ENCODE data around the gene TMPRSS3. TPM values are rescaled to one million over a fixed set of nuclear protein-coding genes. Genes with fewer than 3 reads are reported as not detected.

The TMPRSS3 gene
- total and polyA plus RNA-seq, 2 of the 13 experiments (the other 11 are each of a cell fraction or from before 2014, with no cell fraction given), result 2.8 to 16.9 TPM

DNA sequence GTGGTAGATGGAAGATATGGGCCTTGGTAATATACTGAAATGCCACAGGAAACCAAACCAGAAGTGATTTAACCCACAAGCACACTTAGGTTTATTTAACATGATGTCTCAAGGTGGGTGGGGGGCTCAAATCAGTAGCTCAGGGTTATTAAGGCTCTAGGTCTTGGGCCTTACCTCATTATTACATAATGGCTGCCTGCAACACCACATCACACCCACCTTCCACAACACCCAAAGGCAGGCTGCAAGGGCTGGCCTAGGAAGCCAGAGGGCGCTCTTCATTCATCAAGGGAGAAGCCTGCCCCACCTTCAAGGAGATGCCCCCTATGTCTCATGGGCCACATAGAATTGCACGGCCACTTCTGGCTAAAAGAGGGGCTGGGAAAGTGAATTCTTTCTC, 35.5 kb downstream of the TMPRSS3 start (continued):
- TF ChIP-seq, protein P1, sequence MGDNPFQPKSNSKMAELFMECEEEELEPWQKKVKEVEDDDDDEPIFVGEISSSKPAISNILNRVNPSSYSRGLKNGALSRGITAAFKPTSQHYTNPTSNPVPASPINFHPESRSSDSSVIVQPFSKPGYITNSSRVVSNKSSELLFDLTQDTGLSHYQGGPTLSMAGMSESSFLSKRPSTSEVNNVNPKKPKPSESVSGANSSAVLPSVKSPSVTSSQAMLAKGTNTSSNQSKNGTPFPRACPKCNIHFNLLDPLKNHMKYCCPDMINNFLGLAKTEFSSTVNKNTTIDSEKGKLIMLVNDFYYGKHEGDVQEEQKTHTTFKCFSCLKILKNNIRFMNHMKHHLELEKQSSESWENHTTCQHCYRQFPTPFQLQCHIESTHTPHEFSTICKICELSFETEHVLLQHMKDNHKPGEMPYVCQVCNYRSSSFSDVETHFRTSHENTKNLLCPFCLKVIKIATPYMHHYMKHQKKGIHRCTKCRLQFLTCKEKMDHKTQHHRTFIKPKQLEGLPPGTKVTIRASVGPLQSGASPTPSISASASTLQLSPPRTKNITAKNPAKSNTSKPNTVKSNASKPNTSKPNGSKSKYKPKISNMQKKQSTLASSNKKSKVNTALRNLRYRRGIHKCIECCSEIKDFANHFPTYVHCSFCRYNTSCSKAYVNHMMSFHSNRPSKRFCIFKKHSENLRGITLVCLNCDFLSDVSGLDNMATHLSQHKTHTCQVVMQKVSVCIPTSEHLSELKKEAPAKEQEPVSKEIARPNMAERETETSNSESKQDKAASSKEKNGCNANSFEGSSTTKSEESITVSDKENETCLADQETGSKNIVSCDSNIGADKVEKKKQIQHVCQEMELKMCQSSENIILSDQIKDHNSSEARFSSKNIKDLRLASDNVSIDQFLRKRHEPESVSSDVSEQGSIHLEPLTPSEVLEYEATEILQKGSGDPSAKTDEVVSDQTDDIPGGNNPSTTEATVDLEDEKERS (CRISPR knock-in tag; IDR thresholded peaks at IDR 0.05), result peak; percentile 75; the same call in 1 of the 2 replicates
- TF ChIP-seq, protein P2, sequence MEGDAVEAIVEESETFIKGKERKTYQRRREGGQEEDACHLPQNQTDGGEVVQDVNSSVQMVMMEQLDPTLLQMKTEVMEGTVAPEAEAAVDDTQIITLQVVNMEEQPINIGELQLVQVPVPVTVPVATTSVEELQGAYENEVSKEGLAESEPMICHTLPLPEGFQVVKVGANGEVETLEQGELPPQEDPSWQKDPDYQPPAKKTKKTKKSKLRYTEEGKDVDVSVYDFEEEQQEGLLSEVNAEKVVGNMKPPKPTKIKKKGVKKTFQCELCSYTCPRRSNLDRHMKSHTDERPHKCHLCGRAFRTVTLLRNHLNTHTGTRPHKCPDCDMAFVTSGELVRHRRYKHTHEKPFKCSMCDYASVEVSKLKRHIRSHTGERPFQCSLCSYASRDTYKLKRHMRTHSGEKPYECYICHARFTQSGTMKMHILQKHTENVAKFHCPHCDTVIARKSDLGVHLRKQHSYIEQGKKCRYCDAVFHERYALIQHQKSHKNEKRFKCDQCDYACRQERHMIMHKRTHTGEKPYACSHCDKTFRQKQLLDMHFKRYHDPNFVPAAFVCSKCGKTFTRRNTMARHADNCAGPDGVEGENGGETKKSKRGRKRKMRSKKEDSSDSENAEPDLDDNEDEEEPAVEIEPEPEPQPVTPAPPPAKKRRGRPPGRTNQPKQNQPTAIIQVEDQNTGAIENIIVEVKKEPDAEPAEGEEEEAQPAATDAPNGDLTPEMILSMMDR (CRISPR knock-in tag; IDR thresholded peaks at IDR 0.05), result peak; percentile 71
- TF ChIP-seq ZEB1 (IDR thresholded peaks at IDR 0.05; ENCODE audit: insufficient replicate concordance, low read depth), result no peak
- TF ChIP-seq, protein P3, sequence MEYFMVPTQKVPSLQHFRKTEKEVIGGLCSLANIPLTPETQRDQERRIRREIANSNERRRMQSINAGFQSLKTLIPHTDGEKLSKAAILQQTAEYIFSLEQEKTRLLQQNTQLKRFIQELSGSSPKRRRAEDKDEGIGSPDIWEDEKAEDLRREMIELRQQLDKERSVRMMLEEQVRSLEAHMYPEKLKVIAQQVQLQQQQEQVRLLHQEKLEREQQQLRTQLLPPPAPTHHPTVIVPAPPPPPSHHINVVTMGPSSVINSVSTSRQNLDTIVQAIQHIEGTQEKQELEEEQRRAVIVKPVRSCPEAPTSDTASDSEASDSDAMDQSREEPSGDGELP (IDR thresholded peaks at IDR 0.05; ENCODE audit: borderline replicate concordance, low read depth), result no peak
- no peak for TF ChIP-seq JUNB (CRISPR knock-in tag; IDR thresholded peaks at IDR 0.05; ENCODE audit: borderline replicate concordance)

- in situ Hi-C loops (cut with HindIII; ENCODE audit: extremely low pct_ligation_motif_present, low pct_unique_long_range_greater_than_20kb) (no loop called here), intact Hi-C loops (cut with micrococcal nuclease; ENCODE audit: unreplicated experiment) (no loop called here)
- H2AFZ ChIP-seq (ENCODE audit: low read length), result no peak overlapping the region
- H3K9ac ChIP-seq (ENCODE audit: insufficient read depth, low read depth, low read length), result no peak overlapping the region
- H3K36me3 ChIP-seq (replicated peaks in 1 of 2; ENCODE audit: control insufficient read depth in 1 of 2, insufficient read depth in 2 of 2, low read length in 2 of 2), result no peaks in the 10 kb centered on the region
- H3K27ac ChIP-seq (ENCODE audit: extremely low read length, insufficient read depth, low read length), result no peak overlapping the region
- no peaks in the 10 kb centered on the region for H4K20me1 ChIP-seq (ENCODE audit: insufficient read depth, low read length)
- no peaks in the 10 kb centered on the region; a peak in 2 of 5 replicates for H3K27me3 ChIP-seq (ENCODE audit: control insufficient read depth in 1 of 2, insufficient read depth in 2 of 2, low read length in 2 of 2)
- H3K4me2 ChIP-seq (ENCODE audit: low read depth, low read length), result no peak overlapping the region
- no peaks in the 10 kb centered on the region; the same call in 1 of the 2 replicates for H3K9me3 ChIP-seq (ENCODE audit: low read length)
- no peak for DNase-seq (ENCODE audit: low spot score)
- no peak overlapping the region for H3K4me3 ChIP-seq (replicated peaks in 1 of 3; ENCODE audit: insufficient read depth in 1 of 3, low read depth in 2 of 3, low read length in 3 of 3)
- peak; percentile 33; the same call in 1 of the 2 replicates for TF ChIP-seq NFYC (CRISPR knock-in tag; IDR thresholded peaks at IDR 0.05)
- TF ChIP-seq, protein P4, sequence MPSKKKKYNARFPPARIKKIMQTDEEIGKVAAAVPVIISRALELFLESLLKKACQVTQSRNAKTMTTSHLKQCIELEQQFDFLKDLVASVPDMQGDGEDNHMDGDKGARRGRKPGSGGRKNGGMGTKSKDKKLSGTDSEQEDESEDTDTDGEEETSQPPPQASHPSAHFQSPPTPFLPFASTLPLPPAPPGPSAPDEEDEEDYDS (CRISPR knock-in tag; IDR thresholded peaks at IDR 0.05), result no peak
- no peak for TF ChIP-seq CENPBD1 (CRISPR knock-in tag; IDR thresholded peaks at IDR 0.05; ENCODE audit: borderline replicate concordance, low read depth)
- TF ChIP-seq CAMTA2 (CRISPR knock-in tag; IDR thresholded peaks at IDR 0.05; ENCODE audit: borderline replicate concordance), result no peak
- TF ChIP-seq NPAS2 (CRISPR knock-in tag; IDR thresholded peaks at IDR 0.05; ENCODE audit: borderline replicate concordance), result no peak
- TF ChIP-seq HES4 (CRISPR knock-in tag; IDR thresholded peaks at IDR 0.05; ENCODE audit: borderline replicate concordance), result no peak
- ATAC-seq, result no peak
- POLR2A ChIA-PET, result no interaction called here
- no peaks in the 10 kb centered on the region for H3K79me2 ChIP-seq (ENCODE audit: insufficient read depth, low read length)
- no TSS peak for BruUV-seq (replicated peaks)
- CTCF ChIA-PET (ENCODE audit: low intra/inter-chr PET ratio, low total read pairs), result no interaction called here
- 78% methylated on average over 12 of the region's 13 CpGs for WGBS (ENCODE audit: low lambda C conversion rate)
- H3K4me1 ChIP-seq (ENCODE audit: insufficient read depth, low read length), result peaks cover 11% of the 10 kb centered on the region
- no peak for FAIRE-seq
Measured at GRCh38 chr21:42358937-42359336, 36.9 kb downstream of the TMPRSS3 start.

Data from HepG2 (cell line).